Measurements from ENCODE around the gene ITGAD. TPM values are rescaled to one million over a fixed set of nuclear protein-coding genes. Genes with fewer than 3 reads are reported as not detected.

The ITGAD gene
- total RNA-seq, 1 donor: not detected

GRCh38 chr16:31361201-31362110 is 31.7 kb upstream of the ITGAD start:
- no peaks in the 10 kb centered on the region for H3K27me3 ChIP-seq (ENCODE audit: insufficient read depth, low read length)
- TF ChIP-seq CTCF (IDR thresholded peaks at IDR 0.05; ENCODE audit: extremely low read depth, low read depth, low read length): no peak
- no peaks in the 10 kb centered on the region for H3K4me1 ChIP-seq (ENCODE audit: insufficient read depth, low read length)
- no peak overlapping the region for H3K4me2 ChIP-seq (ENCODE audit: insufficient read depth, low read length)
- no peaks in the 10 kb centered on the region for H3K79me2 ChIP-seq (ENCODE audit: insufficient read depth, low read length)
- no peaks in the 10 kb centered on the region for H3K36me3 ChIP-seq (ENCODE audit: insufficient read depth, low read length)
- no peak overlapping the region for H3K4me3 ChIP-seq (ENCODE audit: insufficient read depth, low read length)
- H2AFZ ChIP-seq (ENCODE audit: low read length): no peak overlapping the region
- no peaks in the 10 kb centered on the region for H4K20me1 ChIP-seq (ENCODE audit: insufficient read depth, low read length)
- H3K9me3 ChIP-seq (ENCODE audit: low read depth, low read length): no peaks in the 10 kb centered on the region
- DNase-seq (ENCODE audit: insufficient read length, low spot score, missing footprints): no peak
- no peak overlapping the region for H3K27ac ChIP-seq (ENCODE audit: low read depth, low read length)

GRCh38 chr16:31362476-31363405 is 30.4 kb upstream of the ITGAD start:
- no peaks in the 10 kb centered on the region for H3K36me3 ChIP-seq (ENCODE audit: insufficient read depth, low read length)
- no peaks in the 10 kb centered on the region for H3K27me3 ChIP-seq (ENCODE audit: insufficient read depth, low read length)
- TF ChIP-seq CTCF (IDR thresholded peaks at IDR 0.05; ENCODE audit: extremely low read depth, low read depth, low read length): no peak
- no peak overlapping the region for H3K4me3 ChIP-seq (ENCODE audit: insufficient read depth, low read length)
- no peak for DNase-seq (ENCODE audit: insufficient read length, low spot score, missing footprints)
- no peaks in the 10 kb centered on the region for H3K79me2 ChIP-seq (ENCODE audit: insufficient read depth, low read length)
- H3K4me2 ChIP-seq (ENCODE audit: insufficient read depth, low read length): no peak overlapping the region
- H3K27ac ChIP-seq (ENCODE audit: low read depth, low read length): no peak overlapping the region
- no peak overlapping the region for H2AFZ ChIP-seq (ENCODE audit: low read length)
- H3K9me3 ChIP-seq (ENCODE audit: low read depth, low read length): no peaks in the 10 kb centered on the region
- H3K4me1 ChIP-seq (ENCODE audit: insufficient read depth, low read length): no peaks in the 10 kb centered on the region
- no peaks in the 10 kb centered on the region for H4K20me1 ChIP-seq (ENCODE audit: insufficient read depth, low read length)

GRCh38 chr16:31363721-31364120 is 29.4 kb upstream of the ITGAD start:
- Histone ChIP-seq H3K36me3 (ENCODE audit: insufficient read depth, low read length) (no peaks in the 10 kb centered on the region), H3K4me2 (ENCODE audit: insufficient read depth, low read length) (no peak overlapping the region), H3K4me1 (ENCODE audit: insufficient read depth, low read length) (no peaks in the 10 kb centered on the region), H2AFZ (ENCODE audit: low read length) (no peak overlapping the region), H3K27me3 (ENCODE audit: insufficient read depth, low read length) (no peaks in the 10 kb centered on the region), H4K20me1 (ENCODE audit: insufficient read depth, low read length) (no peaks in the 10 kb centered on the region), H3K9me3 (ENCODE audit: low read depth, low read length) (no peaks in the 10 kb centered on the region), H3K79me2 (ENCODE audit: insufficient read depth, low read length) (no peaks in the 10 kb centered on the region), H3K4me3 (ENCODE audit: insufficient read depth, low read length) (no peak overlapping the region), H3K27ac (ENCODE audit: low read depth, low read length) (no peak overlapping the region)
- no peak for DNase-seq (ENCODE audit: insufficient read length, low spot score, missing footprints)
- TF ChIP-seq CTCF (IDR thresholded peaks at IDR 0.05; ENCODE audit: extremely low read depth, low read depth, low read length): no peak

DNA sequence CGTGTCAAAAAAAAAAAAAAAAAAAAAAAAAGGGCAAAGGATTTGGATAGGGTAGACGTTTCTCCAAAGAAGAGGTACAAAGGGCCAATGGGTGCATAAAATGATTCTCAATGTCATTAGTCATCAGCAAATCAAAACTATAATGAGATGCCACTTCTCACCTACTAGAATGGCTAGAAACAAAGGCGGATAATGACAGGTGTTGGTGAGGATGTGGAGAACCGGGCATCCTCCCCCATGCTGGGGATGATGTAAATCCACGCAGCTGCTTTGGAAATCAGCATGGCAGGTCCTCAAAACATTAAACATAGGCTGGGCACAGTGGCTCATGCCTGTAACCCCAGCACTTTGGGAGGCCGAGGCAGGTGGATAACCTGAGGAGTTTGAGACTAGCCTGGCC is 28.7 kb upstream of the ITGAD start:
- H3K4me3 ChIP-seq (ENCODE audit: insufficient read depth, low read length): no peak overlapping the region
- H2AFZ ChIP-seq (ENCODE audit: low read length): no peak overlapping the region
- no peaks in the 10 kb centered on the region for H3K79me2 ChIP-seq (ENCODE audit: insufficient read depth, low read length)
- H3K27ac ChIP-seq (ENCODE audit: low read depth, low read length): no peak overlapping the region
- H3K27me3 ChIP-seq (ENCODE audit: insufficient read depth, low read length): no peaks in the 10 kb centered on the region
- TF ChIP-seq CTCF (IDR thresholded peaks at IDR 0.05; ENCODE audit: extremely low read depth, low read depth, low read length): no peak
- H4K20me1 ChIP-seq (ENCODE audit: insufficient read depth, low read length): no peaks in the 10 kb centered on the region
- H3K4me2 ChIP-seq (ENCODE audit: insufficient read depth, low read length): no peak overlapping the region
- H3K36me3 ChIP-seq (ENCODE audit: insufficient read depth, low read length): no peaks in the 10 kb centered on the region
- no peak for DNase-seq (ENCODE audit: insufficient read length, low spot score, missing footprints)
- H3K4me1 ChIP-seq (ENCODE audit: insufficient read depth, low read length): no peaks in the 10 kb centered on the region
- no peaks in the 10 kb centered on the region for H3K9me3 ChIP-seq (ENCODE audit: low read depth, low read length)
